ENCODE results near the gene FAM81B. TPM values are rescaled to one million over a fixed set of nuclear protein-coding genes. Genes with fewer than 3 reads are reported as not detected.
"Not testable (repeated sequence)": the region's sequence is repeated elsewhere in the genome, so short reads cannot be mapped to it uniquely, and the experiment has no call there.

The FAM81B gene
- total and polyA plus RNA-seq, 2 donors from 2014 or later = 1.9 to 2.3 TPM

DNA sequence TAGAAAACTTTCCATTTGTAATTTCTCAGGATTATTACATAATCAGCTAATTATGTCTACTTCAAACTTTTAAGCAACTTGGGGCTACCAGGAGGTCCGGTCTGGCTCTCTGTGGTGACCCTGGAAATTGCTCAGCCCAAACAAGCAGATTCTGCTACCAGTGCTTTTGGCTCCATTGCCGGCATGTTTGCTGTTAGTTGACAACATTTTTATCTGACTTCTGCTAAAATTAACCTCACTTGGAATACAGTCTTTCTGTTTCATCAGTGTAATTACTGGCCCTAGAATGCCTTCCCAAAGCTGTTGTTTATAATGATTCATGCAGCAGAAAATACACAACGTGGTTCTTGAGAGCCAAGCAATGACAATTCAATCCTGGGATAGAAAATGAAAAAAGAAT, 38.5 kb upstream of the FAM81B start:
- no peak for FAIRE-seq
- intact Hi-C loops (cut with DNase I) = no loop called here
- no peaks in the 10 kb centered on the region for H3K36me3 ChIP-seq (ENCODE audit: control insufficient read depth in 2 of 3, insufficient read depth in 3 of 3, low read length in 3 of 3)

GRCh38 chr5:95358320-95358719, 32.8 kb upstream of the FAM81B start:
- TF ChIP-seq, protein P1, sequence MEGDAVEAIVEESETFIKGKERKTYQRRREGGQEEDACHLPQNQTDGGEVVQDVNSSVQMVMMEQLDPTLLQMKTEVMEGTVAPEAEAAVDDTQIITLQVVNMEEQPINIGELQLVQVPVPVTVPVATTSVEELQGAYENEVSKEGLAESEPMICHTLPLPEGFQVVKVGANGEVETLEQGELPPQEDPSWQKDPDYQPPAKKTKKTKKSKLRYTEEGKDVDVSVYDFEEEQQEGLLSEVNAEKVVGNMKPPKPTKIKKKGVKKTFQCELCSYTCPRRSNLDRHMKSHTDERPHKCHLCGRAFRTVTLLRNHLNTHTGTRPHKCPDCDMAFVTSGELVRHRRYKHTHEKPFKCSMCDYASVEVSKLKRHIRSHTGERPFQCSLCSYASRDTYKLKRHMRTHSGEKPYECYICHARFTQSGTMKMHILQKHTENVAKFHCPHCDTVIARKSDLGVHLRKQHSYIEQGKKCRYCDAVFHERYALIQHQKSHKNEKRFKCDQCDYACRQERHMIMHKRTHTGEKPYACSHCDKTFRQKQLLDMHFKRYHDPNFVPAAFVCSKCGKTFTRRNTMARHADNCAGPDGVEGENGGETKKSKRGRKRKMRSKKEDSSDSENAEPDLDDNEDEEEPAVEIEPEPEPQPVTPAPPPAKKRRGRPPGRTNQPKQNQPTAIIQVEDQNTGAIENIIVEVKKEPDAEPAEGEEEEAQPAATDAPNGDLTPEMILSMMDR (IDR thresholded peaks at IDR 0.05; ENCODE audit: borderline replicate concordance, extremely low read depth, insufficient read depth) = no peak
- DNase-seq (no peak), FAIRE-seq (no peak)
- H3K4me1 ChIP-seq (ENCODE audit: control insufficient read depth in 2 of 3, insufficient read depth in 2 of 3, low read depth in 1 of 3, low read length in 3 of 3) = no peaks in the 10 kb centered on the region
- H3K4me3 ChIP-seq (ENCODE audit: low read length in 3 of 3) = no peak overlapping the region
- H3K36me3 ChIP-seq (ENCODE audit: control insufficient read depth in 2 of 3, insufficient read depth in 3 of 3, low read length in 3 of 3) = no peaks in the 10 kb centered on the region
- no peak overlapping the region for H3K27ac ChIP-seq (ENCODE audit: low read depth in 2 of 2, low read length in 2 of 2)
- no peaks in the 10 kb centered on the region for H3K9me3 ChIP-seq (ENCODE audit: control insufficient read depth in 2 of 3, insufficient read depth in 1 of 3, low read length in 3 of 3)
- H3K9ac ChIP-seq (ENCODE audit: low read length in 3 of 3) = no peak overlapping the region
- no peaks in the 10 kb centered on the region for H3K27me3 ChIP-seq (ENCODE audit: control insufficient read depth, insufficient read depth, low read length)
- intact Hi-C loops (cut with DNase I) = no loop called here

More for the DNA sequence above, 38.5 kb upstream of the FAM81B start:
- DNase-seq = no peak
- no peaks in the 10 kb centered on the region for H3K4me1 ChIP-seq (ENCODE audit: control insufficient read depth in 2 of 3, insufficient read depth in 2 of 3, low read depth in 1 of 3, low read length in 3 of 3)
- no peak overlapping the region for H3K27ac ChIP-seq (ENCODE audit: low read depth in 2 of 2, low read length in 2 of 2)
- H3K9ac ChIP-seq (ENCODE audit: low read length in 3 of 3) = no peak overlapping the region
- TF ChIP-seq, protein P1 (IDR thresholded peaks at IDR 0.05; ENCODE audit: borderline replicate concordance, extremely low read depth, insufficient read depth) = no peak
- no peak overlapping the region for H3K4me3 ChIP-seq (ENCODE audit: low read length in 3 of 3)
- no peaks in the 10 kb centered on the region for H3K9me3 ChIP-seq (ENCODE audit: control insufficient read depth in 2 of 3, insufficient read depth in 1 of 3, low read length in 3 of 3)
- no peaks in the 10 kb centered on the region for H3K27me3 ChIP-seq (ENCODE audit: control insufficient read depth, insufficient read depth, low read length)

DNA sequence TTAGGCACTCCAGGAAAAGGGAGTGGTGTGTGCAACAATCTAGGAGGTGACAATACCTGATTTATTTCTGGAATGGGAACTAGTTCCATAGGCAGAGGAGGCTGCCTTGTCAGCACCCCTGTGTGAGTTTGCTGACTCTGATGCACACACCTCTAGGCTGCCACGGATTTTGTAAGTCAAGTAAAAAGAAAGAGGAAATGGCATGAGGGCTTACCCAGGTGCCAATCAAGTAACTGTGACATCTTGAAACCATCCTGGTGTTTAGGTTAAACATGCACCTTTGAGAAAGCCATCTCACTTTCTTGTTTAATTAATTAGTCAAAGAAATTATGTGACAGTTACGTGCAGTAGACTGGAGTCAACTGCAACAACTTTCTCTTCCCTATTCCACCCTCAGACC, 32.3 kb upstream of the FAM81B start:
- Histone ChIP-seq H3K9ac (ENCODE audit: low read length in 3 of 3) (no peak overlapping the region), H3K9me3 (ENCODE audit: control insufficient read depth in 2 of 3, insufficient read depth in 1 of 3, low read length in 3 of 3) (peaks cover 0 to 2% (median 0%) of the 10 kb centered on the region in 3 donors), H3K36me3 (ENCODE audit: control insufficient read depth in 2 of 3, insufficient read depth in 3 of 3, low read length in 3 of 3) (no peaks in the 10 kb centered on the region), H3K27me3 (ENCODE audit: control insufficient read depth, insufficient read depth, low read length) (no peaks in the 10 kb centered on the region), H3K27ac (ENCODE audit: low read depth in 2 of 2, low read length in 2 of 2) (no peak overlapping the region), H3K4me3 (ENCODE audit: low read length in 3 of 3) (no peak overlapping the region), H3K4me1 (ENCODE audit: control insufficient read depth in 2 of 3, insufficient read depth in 2 of 3, low read depth in 1 of 3, low read length in 3 of 3) (no peaks in the 10 kb centered on the region)
- DNase-seq = no peak
- TF ChIP-seq, protein P1 (IDR thresholded peaks at IDR 0.05; ENCODE audit: borderline replicate concordance, extremely low read depth, insufficient read depth) = no peak
- intact Hi-C loops (cut with DNase I) = no loop called here
- no peak for FAIRE-seq

DNA sequence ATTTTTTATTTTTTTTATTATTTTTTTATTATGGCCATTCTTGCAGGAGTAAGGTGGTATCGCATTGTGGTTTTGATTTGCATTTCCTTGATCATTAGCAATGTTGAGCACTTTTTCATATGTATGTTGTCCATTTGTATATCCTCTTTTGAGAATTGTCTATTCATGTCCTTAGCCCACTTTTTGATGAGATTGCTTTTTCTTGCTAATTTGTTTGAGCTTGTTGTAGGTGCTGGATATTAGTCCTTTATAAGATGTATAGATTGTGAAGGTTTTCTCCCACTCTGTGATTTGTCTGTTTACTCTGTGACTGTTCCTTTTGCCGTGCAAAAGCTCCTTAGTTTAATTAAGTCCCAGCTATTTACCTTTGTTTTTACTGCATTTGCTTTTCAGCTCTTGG, 30.5 kb upstream of the FAM81B start:
- H3K27ac ChIP-seq (ENCODE audit: low read depth in 2 of 2, low read length in 2 of 2); FAIRE-seq; H3K9me3 ChIP-seq (ENCODE audit: control insufficient read depth in 2 of 3, insufficient read depth in 1 of 3, low read length in 3 of 3); H3K36me3 ChIP-seq (ENCODE audit: control insufficient read depth in 2 of 3, insufficient read depth in 3 of 3, low read length in 3 of 3); H3K9ac ChIP-seq (ENCODE audit: low read length in 3 of 3); intact Hi-C loops (cut with DNase I); H3K4me1 ChIP-seq (ENCODE audit: control insufficient read depth in 2 of 3, insufficient read depth in 2 of 3, low read depth in 1 of 3, low read length in 3 of 3); DNase-seq; H3K27me3 ChIP-seq (ENCODE audit: control insufficient read depth, insufficient read depth, low read length); H3K4me3 ChIP-seq (ENCODE audit: low read length in 3 of 3): not testable (repeated sequence)

Measured in kidney (tissue), 14 donors.